ENCODE data around the gene WDR44. TPM values are rescaled to one million over a fixed set of nuclear protein-coding genes. Genes with fewer than 3 reads are reported as not detected.
"Not testable (repeated sequence)": the region's sequence is repeated elsewhere in the genome, so short reads cannot be mapped to it uniquely, and the experiment has no call there.

WDR44 gene
- total RNA-seq, 2 experiments from 2014 or later, result 11.7 to 12.2 TPM

DNA sequence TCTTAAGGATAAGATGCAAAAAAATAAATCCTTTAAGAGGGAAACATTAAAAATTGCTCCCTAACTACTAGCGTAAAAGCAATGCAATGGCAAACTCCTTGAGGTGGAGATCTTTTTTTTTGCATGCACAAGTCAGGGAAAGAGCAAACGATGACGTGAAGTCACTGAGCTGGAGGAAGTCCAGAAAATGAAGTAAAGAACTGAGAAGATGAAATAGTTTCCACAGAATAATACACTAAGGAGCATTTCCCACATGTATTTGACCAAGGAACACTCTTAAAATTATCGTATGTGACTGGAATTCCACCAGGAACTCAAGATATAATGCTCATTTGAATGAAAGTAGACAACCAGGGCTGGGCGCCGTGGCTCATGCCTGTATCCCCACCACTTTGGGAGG is 128.7 kb downstream of the WDR44 start:
- CTCF ChIA-PET, result no interaction called here
- no peaks in the 10 kb centered on the region for H3K9me3 ChIP-seq (ENCODE audit: control insufficient read depth in 1 of 2, insufficient read depth in 1 of 2, low read length in 2 of 2)

DNA sequence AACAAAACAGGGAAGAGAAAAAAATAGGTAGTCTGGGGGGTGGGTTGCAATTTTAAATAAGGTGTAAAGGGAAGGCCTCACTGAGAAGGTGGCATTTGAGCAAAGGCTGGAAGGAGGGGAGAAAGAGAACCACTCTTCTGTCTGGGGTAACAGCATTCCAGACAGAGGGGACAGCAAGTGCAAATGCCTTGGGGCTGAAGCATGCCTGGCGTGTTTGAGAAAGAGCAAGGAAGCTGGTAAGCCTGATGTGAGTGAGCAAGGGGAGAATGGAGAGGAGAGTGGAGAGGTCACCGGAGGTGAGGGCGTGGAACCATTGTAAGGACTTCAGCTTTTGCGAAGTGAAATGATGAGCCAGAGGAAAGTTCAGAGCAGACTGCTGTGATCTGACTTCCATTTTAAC is 130.0 kb downstream of the WDR44 start:
- ChIA-PET POLR2A (no interaction called here), CTCF (no interaction called here)
- ATAC-seq (ENCODE audit: poor library complexity) (no peak), DNase-seq (no peak)
- no peaks in the 10 kb centered on the region for H3K36me3 ChIP-seq (ENCODE audit: insufficient read depth, low read length)
- no peaks in the 10 kb centered on the region for H3K9me3 ChIP-seq (ENCODE audit: control insufficient read depth in 1 of 2, insufficient read depth in 1 of 2, low read length in 2 of 2)
- intact Hi-C loops (cut with DNase I, micrococcal nuclease), result no loop called here
- Mint-ChIP-seq H3K27ac (no peak overlapping the region), H3K27me3 (no peaks in the 10 kb centered on the region), H3K36me3 (ENCODE audit: low read depth) (no peaks in the 10 kb centered on the region), H3K4me3 (no peak overlapping the region), H3K4me1 (ENCODE audit: low read depth) (no peaks in the 10 kb centered on the region), H3K9me3 (no peaks in the 10 kb centered on the region)
- TF ChIP-seq, protein P1, sequence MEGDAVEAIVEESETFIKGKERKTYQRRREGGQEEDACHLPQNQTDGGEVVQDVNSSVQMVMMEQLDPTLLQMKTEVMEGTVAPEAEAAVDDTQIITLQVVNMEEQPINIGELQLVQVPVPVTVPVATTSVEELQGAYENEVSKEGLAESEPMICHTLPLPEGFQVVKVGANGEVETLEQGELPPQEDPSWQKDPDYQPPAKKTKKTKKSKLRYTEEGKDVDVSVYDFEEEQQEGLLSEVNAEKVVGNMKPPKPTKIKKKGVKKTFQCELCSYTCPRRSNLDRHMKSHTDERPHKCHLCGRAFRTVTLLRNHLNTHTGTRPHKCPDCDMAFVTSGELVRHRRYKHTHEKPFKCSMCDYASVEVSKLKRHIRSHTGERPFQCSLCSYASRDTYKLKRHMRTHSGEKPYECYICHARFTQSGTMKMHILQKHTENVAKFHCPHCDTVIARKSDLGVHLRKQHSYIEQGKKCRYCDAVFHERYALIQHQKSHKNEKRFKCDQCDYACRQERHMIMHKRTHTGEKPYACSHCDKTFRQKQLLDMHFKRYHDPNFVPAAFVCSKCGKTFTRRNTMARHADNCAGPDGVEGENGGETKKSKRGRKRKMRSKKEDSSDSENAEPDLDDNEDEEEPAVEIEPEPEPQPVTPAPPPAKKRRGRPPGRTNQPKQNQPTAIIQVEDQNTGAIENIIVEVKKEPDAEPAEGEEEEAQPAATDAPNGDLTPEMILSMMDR (IDR thresholded peaks at IDR 0.05), result no peak
- no peak overlapping the region for H3K4me3 ChIP-seq (ENCODE audit: low read length)
- no peaks in the 10 kb centered on the region for H3K4me1 ChIP-seq (ENCODE audit: insufficient read depth, low read length)
- H3K27me3 ChIP-seq (ENCODE audit: control insufficient read depth in 1 of 2, insufficient read depth in 2 of 2, low read length in 2 of 2), result no peaks in the 10 kb centered on the region
- no peak overlapping the region for H3K27ac ChIP-seq (ENCODE audit: low read depth in 1 of 2, low read length in 2 of 2)

More for the DNA sequence above, 128.7 kb downstream of the WDR44 start:
- no peaks in the 10 kb centered on the region for H3K27me3 ChIP-seq (ENCODE audit: control insufficient read depth in 1 of 2, insufficient read depth in 2 of 2, low read length in 2 of 2)
- POLR2A ChIA-PET, result no interaction called here
- Mint-ChIP-seq H3K4me3 (no peak overlapping the region), H3K36me3 (ENCODE audit: low read depth) (no peaks in the 10 kb centered on the region), H3K27me3 (no peaks in the 10 kb centered on the region), H3K27ac (no peak overlapping the region), H3K4me1 (ENCODE audit: low read depth) (no peaks in the 10 kb centered on the region), H3K9me3 (no peaks in the 10 kb centered on the region)
- TF ChIP-seq, protein P1 (IDR thresholded peaks at IDR 0.05), result no peak
- no peak overlapping the region for H3K4me3 ChIP-seq (ENCODE audit: low read length)
- intact Hi-C loops (cut with DNase I, micrococcal nuclease), result no loop called here
- DNase-seq, result no peak
- H3K4me1 ChIP-seq (ENCODE audit: insufficient read depth, low read length), result no peaks in the 10 kb centered on the region
- no peak overlapping the region for H3K27ac ChIP-seq (ENCODE audit: low read depth in 1 of 2, low read length in 2 of 2)
- no peak for ATAC-seq (ENCODE audit: poor library complexity)
- no peaks in the 10 kb centered on the region for H3K36me3 ChIP-seq (ENCODE audit: insufficient read depth, low read length)

DNA sequence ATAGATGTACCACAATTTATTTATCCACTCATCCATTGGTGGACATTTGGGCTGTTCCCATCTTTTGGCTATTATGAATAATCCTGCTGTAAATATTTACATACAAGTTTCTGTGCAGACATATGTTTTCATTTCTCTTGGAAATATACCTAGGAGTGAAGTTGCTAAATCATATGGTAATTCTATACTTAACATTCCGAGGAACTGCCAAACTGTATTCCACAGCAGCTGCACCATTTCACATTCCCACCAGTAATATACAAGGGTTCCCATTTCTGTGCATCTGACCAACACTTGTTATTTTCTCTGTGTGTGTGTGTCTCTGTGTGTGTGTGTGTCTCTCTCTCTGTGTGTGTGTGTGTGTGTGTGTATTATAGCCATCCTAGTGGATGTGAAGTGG is 134.3 kb downstream of the WDR44 start:
- Histone ChIP-seq H3K27ac (ENCODE audit: low read depth in 1 of 2, low read length in 2 of 2) (no peak overlapping the region), H3K4me3 (ENCODE audit: low read length) (no peak overlapping the region), H3K36me3 (ENCODE audit: insufficient read depth, low read length) (no peaks in the 10 kb centered on the region), H3K27me3 (ENCODE audit: control insufficient read depth in 1 of 2, insufficient read depth in 2 of 2, low read length in 2 of 2) (no peaks in the 10 kb centered on the region), H3K4me1 (ENCODE audit: insufficient read depth, low read length) (no peaks in the 10 kb centered on the region), H3K9me3 (ENCODE audit: control insufficient read depth in 1 of 2, insufficient read depth in 1 of 2, low read length in 2 of 2) (no peaks in the 10 kb centered on the region)
- Mint-ChIP-seq H3K36me3 (ENCODE audit: low read depth) (no peaks in the 10 kb centered on the region), H3K9me3 (no peaks in the 10 kb centered on the region), H3K27me3 (no peaks in the 10 kb centered on the region), H3K4me3 (no peak overlapping the region), H3K4me1 (ENCODE audit: low read depth) (no peaks in the 10 kb centered on the region), H3K27ac (no peak overlapping the region)
- ATAC-seq (ENCODE audit: poor library complexity), result no peak
- DNase-seq, result no peak
- TF ChIP-seq, protein P1 (IDR thresholded peaks at IDR 0.05), result no peak
- intact Hi-C loops (cut with DNase I, micrococcal nuclease), result loop anchor here in 1 of 2 experiments (5.0 kb wide), 2 partner anchors 72 to 122 kb away; no protein-coding TSS in a partner anchor
- ChIA-PET POLR2A (no interaction called here), CTCF (no interaction called here)

DNA sequence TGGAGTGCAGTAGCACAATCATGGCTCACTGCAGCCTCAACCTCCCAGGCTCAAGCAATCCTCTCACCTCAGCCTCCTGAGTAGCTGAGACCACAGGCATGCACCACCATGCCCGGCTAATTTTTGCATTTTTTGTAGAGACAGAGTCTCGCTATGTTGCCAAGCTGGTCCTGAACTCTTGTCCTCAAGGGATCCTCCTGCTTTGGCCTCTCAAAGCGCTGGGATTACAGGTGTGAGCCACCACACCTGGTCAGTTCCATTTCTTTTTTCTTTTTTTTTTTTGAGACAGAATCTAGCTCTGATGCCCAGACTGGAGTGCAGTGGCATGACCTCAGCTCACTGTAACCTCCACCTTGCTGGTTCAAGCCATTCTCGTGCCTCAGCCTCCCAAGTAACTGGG is 136.5 kb downstream of the WDR44 start:
- H3K9me3 ChIP-seq (ENCODE audit: control insufficient read depth in 1 of 2, insufficient read depth in 1 of 2, low read length in 2 of 2); DNase-seq; CTCF ChIA-PET: not testable (repeated sequence)

More for the DNA sequence above, 136.5 kb downstream of the WDR44 start:
- H3K27me3 Mint-ChIP-seq; H3K36me3 ChIP-seq (ENCODE audit: insufficient read depth, low read length); H3K4me1 ChIP-seq (ENCODE audit: insufficient read depth, low read length); H3K4me3 Mint-ChIP-seq; H3K27ac Mint-ChIP-seq; H3K27ac ChIP-seq (ENCODE audit: low read depth in 1 of 2, low read length in 2 of 2); H3K4me3 ChIP-seq (ENCODE audit: low read length); ATAC-seq (ENCODE audit: poor library complexity); H3K36me3 Mint-ChIP-seq (ENCODE audit: low read depth); POLR2A ChIA-PET; H3K4me1 Mint-ChIP-seq (ENCODE audit: low read depth); H3K27me3 ChIP-seq (ENCODE audit: control insufficient read depth in 1 of 2, insufficient read depth in 2 of 2, low read length in 2 of 2); H3K9me3 Mint-ChIP-seq: not testable (repeated sequence)
- intact Hi-C loops (cut with DNase I, micrococcal nuclease), result loop anchor here in 1 of 2 experiments (5.0 kb wide), 2 partner anchors 70 to 120 kb away; no protein-coding TSS in a partner anchor

All from CD4-positive, alpha-beta T cell (primary cell).